DOHH2 (cell line): ENCODE results near the gene BAG5.

ENCODE experiments used
- H3F3A ChIP-seq: fragments of 200-600 bp; sonication (generic), shearing (Covaris generic); 2 replicates; pipeline ENCODE4 v1.6.0; 2016; ENCODE audit warnings: antibody characterized with exemption, mild to moderate bottlenecking; ENCODE audit not compliant: control insufficient read depth, insufficient read depth
- H3K27ac ChIP-seq: fragments of 200-600 bp; sonication (generic); 2 replicates; pipeline ENCODE4 v1.5.1; 2014; ENCODE audit warnings: low read depth, mild to moderate bottlenecking, low read length, moderate library complexity
- H3K27me3 ChIP-seq: fragments of 200-600 bp; sonication (generic); 2 replicates; pipeline ENCODE4 v1.6.1; 2014; ENCODE audit warnings: mild to moderate bottlenecking, low read length, mixed read lengths; ENCODE audit not compliant: control insufficient read depth
- H3K36me3 ChIP-seq: fragments of 200-600 bp; sonication (generic); 2 replicates; pipeline ENCODE4 v1.6.1; 2014; ENCODE audit warnings: mild to moderate bottlenecking, low read length, moderate library complexity, mixed read lengths; ENCODE audit not compliant: control insufficient read depth
- H3K4me1 ChIP-seq: fragments of 200-600 bp; sonication (generic); 2 replicates; pipeline ENCODE4 v1.6.1; 2014; ENCODE audit warnings: mild to moderate bottlenecking, low read length, mixed read lengths; ENCODE audit not compliant: control insufficient read depth
- H3K4me2 ChIP-seq: fragments of 200-600 bp; sonication (generic); 2 replicates; pipeline ENCODE4 v1.6.0; 2014; ENCODE audit warnings: mild to moderate bottlenecking, low read length, moderate library complexity
- H3K4me3 ChIP-seq: fragments of 200-600 bp; sonication (generic); 2 replicates; pipeline ENCODE4 v1.5.1; 2014; ENCODE audit warnings: mild to moderate bottlenecking, low read length, mixed read lengths
- H3K79me2 ChIP-seq: fragments of 200-600 bp; sonication (generic); 2 replicates; pipeline ENCODE4 v1.6.1; 2014; ENCODE audit warnings: mild to moderate bottlenecking, low read length, mixed read lengths; ENCODE audit not compliant: control insufficient read depth
- H3K9me2 ChIP-seq: fragments of 200-600 bp; sonication (generic); replicated peaks from 2 replicates; pipeline ENCODE4 v1.6.1; 2014; ENCODE audit warnings: mild to moderate bottlenecking, low read length, mixed read lengths; ENCODE audit not compliant: control insufficient read depth
- H3K9me3 ChIP-seq: fragments of 200-600 bp; sonication (generic); 2 replicates; pipeline ENCODE4 v1.6.1; 2014; ENCODE audit warnings: antibody characterized with exemption, low read length, mixed read lengths; ENCODE audit not compliant: control insufficient read depth, insufficient read depth
- H4K20me1 ChIP-seq: fragments of 200-600 bp; sonication (generic); 2 replicates; pipeline ENCODE4 v1.6.0; 2014; ENCODE audit warnings: low read depth, mild to moderate bottlenecking, antibody characterized with exemption, low read length, moderate library complexity; ENCODE audit not compliant: control insufficient read depth, insufficient read depth
- EZH2phosphoT487 ChIP-seq: fragments of 200-600 bp; sonication (generic); IDR thresholded peaks from 2 replicates; pipeline ENCODE4 v1.6.1; 2017; ENCODE audit warnings: borderline replicate concordance, mild to moderate bottlenecking, antibody characterized with exemption, low read length, moderate library complexity, mixed read lengths
- TF ChIP-seq, protein P1 (sequence below): fragments of 200-600 bp; sonication (generic); IDR thresholded peaks from one replicate; pipeline ENCODE4 v1.5.1; 2014; ENCODE audit warnings: antibody characterized with exemption, mild to moderate bottlenecking, low read depth, low read length; ENCODE audit not compliant: poor library complexity, severe bottlenecking

BAG5 gene

DNA sequence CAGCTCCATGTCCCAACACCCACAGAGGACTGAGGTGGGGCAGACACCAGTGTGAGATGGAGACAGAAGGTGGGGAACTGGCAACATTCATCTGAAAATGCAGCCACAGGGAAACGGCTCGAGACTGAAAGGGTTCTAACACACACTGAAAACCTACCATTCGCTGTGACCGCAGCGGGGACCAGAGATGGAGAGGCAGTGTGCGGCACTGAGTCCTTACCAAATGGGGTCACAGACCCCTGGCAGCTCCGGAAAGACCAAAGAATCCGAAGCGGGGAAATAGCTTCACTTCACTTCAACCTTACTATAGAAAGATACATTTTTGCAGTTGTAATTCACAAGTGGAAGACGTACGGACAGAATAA is 9.6 kb downstream of the BAG5 start:
- peaks cover 24% of the 10 kb centered on the region for H3K79me2 ChIP-seq
- no peaks in the 10 kb centered on the region for H3K27me3 ChIP-seq
- peaks cover 9% of the 10 kb centered on the region; the same call in 1 of the 2 replicates for H4K20me1 ChIP-seq
- peaks cover 11% of the 10 kb centered on the region; the same call in 1 of the 2 replicates for H3F3A ChIP-seq
- no peak overlapping the region for H3K27ac ChIP-seq
- H3K4me1 ChIP-seq: peaks cover 4% of the 10 kb centered on the region
- peaks cover 7% of the 10 kb centered on the region for H3K36me3 ChIP-seq
- no peaks in the 10 kb centered on the region for H3K9me2 ChIP-seq
- H3K4me3 ChIP-seq: no peak overlapping the region
- TF ChIP-seq EZH2phosphoT487: no peak
- no peak overlapping the region for H3K4me2 ChIP-seq
- no peaks in the 10 kb centered on the region for H3K9me3 ChIP-seq

DNA sequence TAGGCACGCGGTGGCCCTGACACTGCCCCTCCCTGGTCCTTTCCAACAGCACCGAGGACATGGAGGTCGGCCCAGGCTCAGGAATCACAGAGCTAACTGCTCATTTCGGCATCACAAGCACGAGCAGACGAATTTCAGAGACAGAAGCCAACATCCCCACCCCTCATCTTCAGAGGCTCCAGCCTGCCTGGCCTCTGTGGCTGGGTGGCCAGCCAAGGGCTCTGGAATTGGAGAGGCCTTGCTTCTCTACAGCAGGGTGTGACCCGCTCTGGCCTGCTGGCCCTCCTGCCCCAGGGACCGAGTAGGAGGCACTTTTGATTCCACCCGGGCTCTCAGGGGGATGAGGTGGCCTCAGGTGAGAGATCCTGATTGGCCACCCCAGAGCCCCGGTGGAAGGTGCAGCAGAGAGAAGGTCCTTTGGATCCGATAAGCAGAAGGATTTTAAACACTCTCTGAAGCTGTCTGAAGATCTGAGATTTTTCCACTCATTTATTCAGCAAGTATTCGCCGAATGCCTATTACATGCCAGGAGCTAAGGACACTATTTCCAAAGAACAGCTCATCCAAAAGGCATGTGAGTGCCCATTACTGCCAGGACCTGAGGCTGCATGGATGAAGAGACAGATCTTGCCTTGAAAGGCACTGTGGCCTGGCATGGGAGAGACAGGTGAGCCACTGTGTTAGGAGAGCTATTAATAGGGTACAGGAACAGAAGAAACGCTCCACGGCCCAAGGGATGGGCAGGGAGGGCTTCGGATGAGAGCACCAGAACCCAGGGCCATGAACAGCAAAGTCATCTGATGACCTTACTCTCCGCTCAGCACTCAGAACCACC is 10.2 kb downstream of the BAG5 start:
- Histone ChIP-seq H4K20me1 (peaks cover 8% of the 10 kb centered on the region; the same call in 1 of the 2 replicates), H3K9me2 (no peaks in the 10 kb centered on the region), H3K4me1 (peaks cover 4% of the 10 kb centered on the region), H3K79me2 (peaks cover 18% of the 10 kb centered on the region), H3F3A (peaks cover 8% of the 10 kb centered on the region; the same call in 1 of the 2 replicates), H3K4me3 (no peak overlapping the region), H3K27ac (no peak overlapping the region), H3K36me3 (peaks cover 4% of the 10 kb centered on the region; the same call in 1 of the 2 replicates), H3K27me3 (no peaks in the 10 kb centered on the region), H3K9me3 (no peaks in the 10 kb centered on the region), H3K4me2 (no peak overlapping the region)
- TF ChIP-seq EZH2phosphoT487: no peak
- TF ChIP-seq, protein P1, sequence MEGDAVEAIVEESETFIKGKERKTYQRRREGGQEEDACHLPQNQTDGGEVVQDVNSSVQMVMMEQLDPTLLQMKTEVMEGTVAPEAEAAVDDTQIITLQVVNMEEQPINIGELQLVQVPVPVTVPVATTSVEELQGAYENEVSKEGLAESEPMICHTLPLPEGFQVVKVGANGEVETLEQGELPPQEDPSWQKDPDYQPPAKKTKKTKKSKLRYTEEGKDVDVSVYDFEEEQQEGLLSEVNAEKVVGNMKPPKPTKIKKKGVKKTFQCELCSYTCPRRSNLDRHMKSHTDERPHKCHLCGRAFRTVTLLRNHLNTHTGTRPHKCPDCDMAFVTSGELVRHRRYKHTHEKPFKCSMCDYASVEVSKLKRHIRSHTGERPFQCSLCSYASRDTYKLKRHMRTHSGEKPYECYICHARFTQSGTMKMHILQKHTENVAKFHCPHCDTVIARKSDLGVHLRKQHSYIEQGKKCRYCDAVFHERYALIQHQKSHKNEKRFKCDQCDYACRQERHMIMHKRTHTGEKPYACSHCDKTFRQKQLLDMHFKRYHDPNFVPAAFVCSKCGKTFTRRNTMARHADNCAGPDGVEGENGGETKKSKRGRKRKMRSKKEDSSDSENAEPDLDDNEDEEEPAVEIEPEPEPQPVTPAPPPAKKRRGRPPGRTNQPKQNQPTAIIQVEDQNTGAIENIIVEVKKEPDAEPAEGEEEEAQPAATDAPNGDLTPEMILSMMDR: no peak

DNA sequence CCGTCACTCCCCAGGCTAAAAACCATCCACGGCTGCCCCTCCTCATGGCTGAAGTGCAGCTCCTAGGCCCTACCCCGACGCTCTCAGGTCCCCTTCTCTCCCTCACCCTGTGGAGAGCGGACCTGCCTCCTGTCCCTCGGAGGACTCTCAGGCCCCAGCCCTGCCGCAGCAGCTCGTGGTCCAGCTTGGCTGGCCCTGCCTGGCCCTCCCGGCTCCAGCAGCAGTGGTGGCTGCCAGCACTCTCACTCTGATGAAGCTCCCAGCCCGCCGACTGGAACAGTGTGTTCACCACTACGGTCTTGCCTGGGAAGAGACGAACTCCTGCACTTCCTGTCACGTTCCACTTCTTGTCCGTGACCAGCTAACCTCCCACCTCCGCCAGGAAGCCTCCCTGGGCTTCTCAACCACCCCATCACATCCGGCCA is 11.1 kb downstream of the BAG5 start:
- Histone ChIP-seq H3K4me3 (no peak overlapping the region), H4K20me1 (peaks cover 4% of the 10 kb centered on the region; the same call in 1 of the 2 replicates), H3K4me1 (peaks cover 7% of the 10 kb centered on the region), H3K27ac (no peak overlapping the region), H3K36me3 (no peaks in the 10 kb centered on the region), H3K9me2 (no peaks in the 10 kb centered on the region), H3K9me3 (no peaks in the 10 kb centered on the region), H3F3A (no peaks in the 10 kb centered on the region), H3K27me3 (no peaks in the 10 kb centered on the region), H3K79me2 (peaks cover 10% of the 10 kb centered on the region), H3K4me2 (no peak overlapping the region)
- TF ChIP-seq, protein P1: no peak
- no peak for TF ChIP-seq EZH2phosphoT487

DNA sequence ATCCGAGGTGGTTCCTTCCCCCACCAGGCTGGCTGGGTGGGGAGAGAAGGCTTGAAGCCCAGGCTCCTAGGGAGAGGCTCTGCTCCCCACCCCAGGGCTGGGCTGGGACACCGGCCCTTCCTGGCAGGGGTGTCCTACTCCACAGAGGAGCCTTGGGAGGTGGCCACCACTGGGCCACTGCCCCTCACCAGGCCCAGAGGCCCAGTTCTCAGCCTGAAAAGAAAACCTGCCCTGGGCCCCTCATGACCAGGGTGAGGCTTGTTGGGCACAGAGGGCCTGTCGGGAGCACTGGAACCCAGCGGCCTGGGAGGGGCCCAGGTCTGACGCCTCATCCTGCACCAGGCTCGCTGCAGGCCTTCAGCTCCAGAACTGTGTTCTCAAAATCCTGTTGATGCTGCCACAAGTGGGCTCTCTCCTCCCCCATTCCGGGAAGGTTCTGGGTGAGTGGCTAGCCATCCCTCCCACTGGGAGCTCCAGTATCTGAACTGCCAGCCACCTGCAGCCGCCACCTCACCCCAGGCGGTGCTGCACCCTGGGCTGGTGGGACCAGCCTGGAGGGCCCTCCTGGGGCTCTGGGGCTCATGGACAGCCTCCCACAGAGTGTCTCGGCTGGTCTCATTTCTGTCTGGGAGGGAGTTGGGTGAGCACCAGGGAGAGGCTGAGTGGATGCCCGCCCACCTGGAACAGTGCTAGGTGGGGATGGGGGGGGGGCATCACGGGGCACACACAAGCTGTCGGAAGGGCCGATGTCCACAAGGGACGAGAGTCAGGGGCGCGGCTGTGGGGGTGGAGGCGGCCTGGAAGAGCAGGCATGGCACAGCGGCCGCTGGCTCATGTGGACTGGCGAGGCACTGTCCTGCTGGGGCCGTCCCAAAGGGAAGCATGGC is 11.8 kb downstream of the BAG5 start:
- TF ChIP-seq EZH2phosphoT487: no peak
- TF ChIP-seq, protein P1: no peak
- Histone ChIP-seq H3K4me3 (no peak overlapping the region), H3K36me3 (no peaks in the 10 kb centered on the region), H3K9me2 (no peaks in the 10 kb centered on the region), H3K4me2 (no peak overlapping the region), H4K20me1 (peaks cover 4% of the 10 kb centered on the region; the same call in 1 of the 2 replicates), H3K79me2 (peaks cover 5% of the 10 kb centered on the region), H3K9me3 (no peaks in the 10 kb centered on the region), H3K4me1 (peaks cover 7% of the 10 kb centered on the region), H3F3A (no peaks in the 10 kb centered on the region), H3K27me3 (no peaks in the 10 kb centered on the region), H3K27ac (no peak overlapping the region)
